GM18502 (cell line): ENCODE measurements around the gene PPP3CA.

Experiments used
- ATAC-seq: cut with Tn5 transposase; IDR thresholded peaks from one replicate; pipeline ENCODE4 v1.9.1; 2021; ENCODE audit warnings: mild to moderate bottlenecking; ENCODE audit not compliant: unreplicated experiment, poor library complexity

PPP3CA gene

DNA sequence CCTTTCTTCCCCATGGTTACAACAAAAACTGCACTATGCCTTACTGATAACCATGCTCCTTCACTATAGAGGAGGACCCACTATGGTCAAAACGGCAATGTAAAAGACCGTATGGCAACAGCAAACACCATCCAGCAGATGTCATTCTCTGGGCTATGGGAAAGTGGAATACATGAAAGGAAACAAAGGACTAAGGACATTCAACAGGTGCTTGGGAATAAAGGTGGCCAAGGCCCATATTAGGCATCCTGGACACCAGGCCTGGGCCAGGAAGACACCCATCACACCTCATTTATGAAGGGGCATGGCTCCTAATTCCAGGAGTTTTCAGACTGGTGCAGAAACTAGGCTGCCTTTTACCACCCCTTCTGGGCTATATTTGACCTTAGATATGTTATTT is 268.4 kb downstream of the PPP3CA start:
- no peak for ATAC-seq

DNA sequence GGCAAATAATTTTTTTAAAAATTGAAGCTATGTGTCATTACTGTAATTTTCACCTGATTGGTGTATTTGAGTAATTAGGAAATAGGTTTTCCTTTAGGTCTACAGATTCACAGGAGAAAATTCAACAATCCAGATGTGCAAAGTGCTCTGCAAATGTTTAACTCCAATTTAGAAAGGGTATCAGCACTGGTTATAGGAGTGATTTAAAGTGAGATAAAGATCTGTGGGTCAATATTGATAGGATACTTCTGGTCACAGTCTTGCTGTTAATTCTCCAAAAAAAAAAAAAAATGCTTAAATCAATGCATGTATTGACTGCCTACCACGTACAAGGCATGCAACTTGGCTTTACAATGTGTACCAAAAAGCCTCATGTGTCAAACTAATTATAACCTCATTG is 271.3 kb downstream of the PPP3CA start:
- no peak for ATAC-seq

DNA sequence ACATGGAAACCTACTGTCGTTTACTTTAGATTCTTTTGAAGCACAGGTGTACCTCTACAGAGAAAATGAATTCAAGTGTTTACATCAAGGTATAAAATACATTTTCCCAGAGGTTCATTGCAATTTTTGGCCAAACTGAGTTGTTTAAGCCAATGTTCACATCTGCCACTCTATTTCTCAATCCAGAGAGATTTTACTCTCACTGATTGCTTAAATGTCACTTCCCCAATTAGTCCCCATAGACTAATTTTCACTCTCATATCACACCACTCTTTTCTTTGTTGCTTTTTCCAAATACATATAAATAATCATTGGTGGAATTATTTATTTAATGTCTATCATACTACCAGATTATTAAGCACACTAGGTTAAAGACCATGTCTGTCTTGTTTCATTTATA is 271.8 kb downstream of the PPP3CA start:
- no peak for ATAC-seq

DNA sequence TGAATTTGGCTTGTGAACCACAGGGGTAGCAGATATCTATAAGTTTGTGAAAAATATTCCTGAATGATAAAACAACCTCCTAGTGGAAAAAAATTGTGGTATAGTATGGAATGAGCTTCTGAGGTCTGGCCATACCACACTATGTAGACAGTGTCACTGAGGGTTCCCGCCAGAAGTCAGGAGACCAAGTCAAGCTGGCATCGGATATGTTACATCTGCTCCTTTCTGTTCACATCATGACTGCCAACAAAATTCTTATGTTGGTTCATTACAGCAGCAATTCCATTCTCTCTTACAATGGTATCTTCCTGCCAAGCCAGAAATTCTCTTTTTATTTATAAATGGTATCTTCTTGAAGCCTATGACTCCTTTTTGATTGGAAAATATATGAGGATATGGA is 273.0 kb downstream of the PPP3CA start:
- no peak for ATAC-seq

DNA sequence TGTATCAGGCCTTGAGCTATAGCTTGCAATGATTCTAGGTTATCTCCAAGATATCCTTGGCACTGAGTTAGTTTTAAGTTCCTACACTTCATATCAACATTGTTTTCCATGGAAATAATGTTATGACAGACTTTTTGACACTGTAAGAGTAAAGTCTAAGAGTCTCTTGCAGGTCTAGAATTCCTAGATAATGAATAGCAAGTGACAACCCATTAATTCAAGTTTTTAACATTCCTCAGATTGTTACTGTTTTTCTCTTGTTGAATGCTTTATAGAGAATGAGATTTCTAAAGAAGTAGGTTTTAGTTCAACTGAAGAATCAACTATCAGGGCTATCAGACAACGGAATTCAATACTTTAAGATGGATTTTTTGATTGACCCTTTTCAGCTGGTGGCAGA is 276.1 kb downstream of the PPP3CA start:
- no peak for ATAC-seq

DNA sequence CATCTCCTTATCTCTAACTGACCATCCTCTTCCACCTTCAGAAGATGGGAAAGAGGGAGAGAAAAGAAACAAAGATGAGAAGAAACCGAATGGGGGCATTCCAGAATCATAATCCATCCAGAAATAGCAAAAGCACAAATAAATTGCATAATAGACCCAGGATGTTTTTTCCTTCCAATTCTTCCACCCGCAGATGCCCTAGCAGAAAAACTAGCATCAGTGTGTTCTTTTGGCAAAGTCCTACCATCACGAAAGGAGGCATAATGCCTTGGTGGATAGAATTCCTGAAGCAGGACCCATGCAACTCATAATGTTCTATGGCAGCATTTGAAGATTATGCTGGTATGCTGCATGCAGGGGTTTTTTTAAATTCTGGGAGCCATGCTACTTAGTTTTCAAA is 279.2 kb downstream of the PPP3CA start:
- no peak for ATAC-seq

DNA sequence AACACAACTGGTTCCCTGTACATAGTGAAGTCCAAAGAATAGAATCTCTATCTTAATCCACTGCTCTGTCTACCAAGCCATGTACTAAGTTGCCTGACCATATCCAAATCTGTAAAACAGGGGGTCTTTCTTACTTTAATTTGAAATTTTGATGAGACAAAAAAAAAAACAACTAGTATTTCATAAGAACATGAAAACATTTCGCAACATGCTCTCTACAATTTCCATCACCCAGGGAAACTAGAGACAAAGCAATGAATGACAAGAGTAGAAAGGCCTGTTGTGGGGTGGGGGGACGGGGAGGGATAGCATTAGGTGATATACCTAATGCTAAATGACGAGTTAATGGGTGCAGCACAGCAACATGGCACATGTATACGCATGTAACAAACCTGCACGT is 279.9 kb downstream of the PPP3CA start:
- no peak for ATAC-seq

DNA sequence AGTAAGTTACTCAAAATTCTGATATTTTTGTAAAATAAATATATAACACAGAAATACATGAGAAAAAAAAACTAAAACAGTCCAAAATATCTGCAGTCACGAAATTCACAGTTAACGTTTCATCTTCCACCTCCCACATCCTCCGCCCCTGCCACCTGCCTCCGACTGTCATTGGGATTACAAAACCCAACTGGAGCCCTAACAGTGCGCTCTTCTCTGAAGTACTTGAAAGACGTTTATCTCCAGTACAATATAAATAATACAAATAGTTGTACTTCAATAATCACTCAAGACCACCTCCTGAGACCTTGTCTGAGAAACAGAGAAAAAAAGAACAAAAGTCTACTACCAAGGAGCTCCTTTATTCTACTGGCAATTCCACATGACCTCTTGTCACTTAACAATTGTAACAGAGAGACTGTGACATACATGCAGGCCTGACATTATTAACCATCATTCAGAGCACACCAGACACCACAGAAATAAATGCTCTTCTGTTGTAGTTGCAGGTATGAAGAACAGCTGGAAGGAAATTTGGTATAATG is 280.6 kb downstream of the PPP3CA start:
- no peak for ATAC-seq

DNA sequence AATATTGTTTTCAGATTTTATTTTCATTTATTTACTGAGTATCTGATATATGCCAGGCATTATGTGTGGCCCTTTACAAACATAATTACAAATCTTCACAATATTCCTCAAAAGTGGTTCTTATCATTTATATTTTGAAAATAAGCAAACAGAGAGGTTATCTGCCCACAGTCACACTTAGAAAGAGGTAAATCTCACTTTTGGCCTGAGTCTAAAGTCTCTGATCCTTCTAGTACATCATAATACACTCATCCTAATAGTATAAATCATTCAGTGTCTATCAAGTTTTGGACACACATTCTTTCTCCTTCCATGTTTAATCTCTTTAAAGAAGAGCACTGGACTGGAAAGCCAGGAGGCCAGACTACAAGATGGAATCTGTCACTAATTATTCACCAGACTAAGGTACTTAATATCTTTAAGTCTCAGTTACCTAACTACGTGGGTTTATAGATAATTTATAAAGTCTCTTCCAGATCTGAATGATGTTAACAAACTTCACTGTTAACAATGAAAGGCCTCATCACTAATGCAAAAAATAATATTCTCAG is 281.3 kb downstream of the PPP3CA start:
- no peak for ATAC-seq

DNA sequence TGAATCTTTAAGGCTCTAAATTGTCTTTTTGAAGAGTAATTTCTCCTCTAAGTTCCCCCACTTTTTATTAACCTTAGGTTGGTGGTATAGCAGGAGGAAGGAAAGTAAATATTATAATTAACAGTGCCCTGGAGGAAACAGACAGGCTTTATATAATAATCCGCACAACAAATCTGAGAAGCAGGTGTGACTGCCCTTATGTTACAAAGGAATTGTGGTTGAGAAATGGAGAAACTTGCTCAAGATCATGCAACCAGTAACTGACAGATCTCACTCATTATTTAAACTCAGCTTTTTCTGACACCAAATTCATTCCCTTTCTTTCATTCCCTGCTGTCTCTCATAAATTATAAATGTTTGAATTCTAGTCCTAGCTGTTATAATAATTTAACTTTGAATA is 282.0 kb downstream of the PPP3CA start:
- no peak for ATAC-seq

DNA sequence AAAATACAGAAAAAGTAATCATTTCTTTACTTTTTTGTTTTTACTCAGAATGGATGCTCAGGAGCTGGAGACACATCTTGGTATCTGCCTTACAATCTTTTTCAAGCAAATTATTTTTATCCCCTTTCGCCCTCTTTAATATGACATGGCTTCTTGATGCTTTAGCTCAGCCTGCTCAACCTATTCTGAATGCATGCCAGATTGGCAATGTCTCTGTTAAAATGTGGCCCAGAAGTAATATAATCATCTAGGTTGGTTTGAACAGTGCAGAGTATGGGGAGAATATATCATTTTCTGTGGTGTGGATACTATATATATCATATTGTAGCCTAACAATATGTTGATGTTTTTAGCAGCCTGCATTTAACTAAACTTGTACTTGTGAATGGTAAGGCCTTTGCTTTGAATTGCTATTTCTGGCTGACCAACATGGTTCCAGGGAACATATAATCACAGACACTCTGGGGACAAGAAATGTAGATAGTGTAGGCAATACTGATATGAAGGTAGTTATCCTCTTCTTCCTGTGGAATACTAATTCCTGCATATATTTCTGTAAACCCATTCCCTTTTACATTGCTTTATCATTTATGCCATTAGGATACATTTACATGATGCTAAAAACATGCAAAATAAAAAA is 282.7 kb downstream of the PPP3CA start:
- ATAC-seq, result no peak

DNA sequence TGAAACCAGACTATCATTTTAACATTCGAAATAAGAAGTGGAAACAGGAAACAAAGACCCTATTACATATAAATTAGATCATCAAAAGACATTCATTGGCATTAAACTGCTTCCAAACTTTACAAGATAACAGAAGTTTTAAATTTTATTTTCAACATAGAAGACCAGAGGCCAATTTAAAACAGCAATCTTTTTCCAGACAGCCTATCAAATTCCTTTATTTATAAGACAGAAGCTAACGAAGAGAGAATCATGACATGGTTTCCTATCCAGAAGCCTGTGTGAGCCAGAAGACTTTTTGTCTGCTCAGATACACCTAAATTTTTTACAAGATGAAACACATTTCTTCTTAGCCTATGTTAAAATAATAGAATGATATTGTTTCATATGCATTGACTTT is 291.9 kb downstream of the PPP3CA start:
- no peak for ATAC-seq

DNA sequence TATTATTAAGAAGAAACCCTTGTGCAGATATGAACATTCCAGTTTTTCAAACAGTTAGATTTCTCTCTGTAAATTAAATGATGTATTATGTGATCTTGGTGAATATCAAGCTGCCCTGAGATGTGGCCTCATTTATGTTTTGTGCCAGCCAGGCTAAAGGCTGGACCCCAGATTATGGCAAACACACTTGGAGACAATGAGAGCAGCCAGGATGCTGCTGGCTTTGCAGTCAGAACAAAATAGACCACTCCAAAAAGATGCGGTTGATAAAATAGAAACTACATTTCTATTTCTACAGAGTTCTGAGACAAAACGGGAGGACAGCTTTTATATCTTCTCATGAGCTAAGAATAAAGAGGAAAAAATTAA is 296.5 kb downstream of the PPP3CA start:
- ATAC-seq, result no peak

DNA sequence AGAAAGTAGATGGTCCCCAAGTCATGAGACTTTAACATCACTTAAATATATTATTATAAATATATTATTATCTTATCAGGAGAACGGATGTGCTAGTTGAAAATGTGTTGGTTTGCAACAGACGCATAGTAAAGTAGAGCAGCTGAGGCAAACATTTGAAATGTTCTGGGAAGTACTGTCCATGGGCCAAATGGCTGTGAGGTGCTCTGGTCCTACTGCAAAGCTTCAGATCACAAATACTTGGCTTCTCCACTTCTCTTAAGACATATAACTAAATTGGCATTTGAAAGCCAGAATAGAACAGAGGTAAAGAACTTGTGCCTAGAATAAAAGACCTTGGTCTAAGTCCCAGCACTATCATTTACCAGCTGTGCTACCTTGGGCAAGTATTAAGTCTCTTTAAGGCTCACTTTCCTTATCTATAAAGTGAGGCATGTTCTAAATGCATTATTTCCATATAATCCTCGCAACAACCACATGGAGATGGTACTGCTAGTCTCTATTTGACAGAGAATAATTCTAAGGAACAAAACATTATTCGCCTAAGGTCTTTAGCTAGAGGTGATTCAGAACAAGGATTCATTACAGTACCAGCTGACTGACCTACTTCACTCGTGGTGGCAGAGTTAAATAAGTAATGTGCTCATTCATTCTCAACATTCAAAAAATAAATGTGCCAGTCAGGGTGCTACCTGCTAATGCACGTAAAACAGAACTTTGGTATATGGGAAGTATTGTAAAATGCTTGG is 297.1 kb downstream of the PPP3CA start:
- no peak for ATAC-seq

DNA sequence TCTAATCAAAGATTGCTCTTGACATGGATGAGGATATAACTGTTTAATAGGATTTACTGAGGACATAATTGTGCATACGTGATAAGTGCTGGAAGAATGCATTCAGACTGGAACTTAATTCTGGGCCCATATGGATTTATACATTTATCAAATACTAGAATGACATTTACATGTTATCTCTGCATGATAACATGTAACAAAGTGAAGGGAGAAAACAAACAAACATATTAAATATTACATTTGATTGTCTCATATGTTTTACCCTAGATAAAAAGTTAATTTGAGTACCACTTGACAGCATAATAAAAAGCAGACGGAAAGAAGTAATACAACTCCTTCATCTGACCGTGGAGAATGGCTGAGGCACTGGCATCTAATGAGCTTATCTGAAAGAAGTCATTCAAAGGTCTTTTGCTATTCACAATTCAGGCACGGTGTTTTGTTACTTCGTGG is 297.8 kb downstream of the PPP3CA start:
- ATAC-seq, result no peak

DNA sequence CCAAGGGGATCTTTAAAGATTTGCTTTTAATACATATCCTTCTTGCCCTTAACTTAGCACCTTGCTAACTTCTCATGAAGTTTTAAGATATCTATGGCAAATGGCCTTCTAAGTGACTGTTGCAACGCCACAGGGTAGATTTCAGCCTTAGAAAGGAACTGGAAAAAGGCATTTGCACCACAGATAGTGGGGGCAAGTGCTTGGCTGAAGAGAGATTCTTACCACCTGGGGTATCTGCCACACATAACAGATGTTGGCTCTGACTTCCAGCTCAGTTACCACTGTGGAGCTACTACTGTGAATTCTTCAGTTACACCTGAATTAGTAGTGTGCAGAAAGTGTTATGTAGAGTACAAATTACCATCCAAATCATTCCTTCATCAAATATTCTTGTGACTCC is 302.6 kb downstream of the PPP3CA start:
- ATAC-seq, result no peak

DNA sequence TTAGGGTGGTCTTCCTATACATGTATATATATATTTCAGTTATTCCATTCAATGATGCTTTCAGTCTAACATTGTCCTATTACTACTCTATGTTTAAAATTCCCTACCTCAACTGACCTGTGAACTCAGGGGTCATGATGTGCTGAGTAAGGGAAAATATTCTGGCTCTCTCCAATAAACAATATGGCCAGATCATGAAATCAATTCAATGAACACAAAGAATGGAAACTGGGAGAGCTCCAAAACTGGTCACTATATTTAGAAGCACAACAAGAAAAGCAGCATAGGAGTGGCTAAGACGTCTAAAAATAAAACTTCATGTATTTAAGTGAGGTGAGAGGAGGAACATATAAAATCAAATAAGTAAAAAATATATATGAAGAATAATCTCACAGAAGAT is 304.5 kb downstream of the PPP3CA start:
- no peak for ATAC-seq

DNA sequence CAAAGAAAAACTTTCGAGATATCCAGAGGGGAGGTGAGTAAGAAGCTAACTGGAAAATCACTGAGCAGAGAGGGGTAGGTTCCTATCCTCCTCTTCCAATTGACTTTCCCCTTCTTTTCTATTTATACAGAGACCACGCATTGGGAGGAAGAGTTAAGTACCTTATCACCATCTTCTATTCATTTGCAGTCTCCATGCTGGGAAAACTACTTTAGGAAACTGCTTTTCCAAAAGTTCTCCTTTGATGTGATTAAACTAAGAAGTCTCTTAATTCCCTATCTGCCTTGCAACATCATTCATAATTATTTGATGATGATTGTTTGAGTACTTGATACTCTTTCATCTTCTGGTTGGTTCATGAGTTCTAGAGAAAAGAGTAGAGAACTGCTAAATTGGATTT is 306.6 kb downstream of the PPP3CA start:
- no peak for ATAC-seq

DNA sequence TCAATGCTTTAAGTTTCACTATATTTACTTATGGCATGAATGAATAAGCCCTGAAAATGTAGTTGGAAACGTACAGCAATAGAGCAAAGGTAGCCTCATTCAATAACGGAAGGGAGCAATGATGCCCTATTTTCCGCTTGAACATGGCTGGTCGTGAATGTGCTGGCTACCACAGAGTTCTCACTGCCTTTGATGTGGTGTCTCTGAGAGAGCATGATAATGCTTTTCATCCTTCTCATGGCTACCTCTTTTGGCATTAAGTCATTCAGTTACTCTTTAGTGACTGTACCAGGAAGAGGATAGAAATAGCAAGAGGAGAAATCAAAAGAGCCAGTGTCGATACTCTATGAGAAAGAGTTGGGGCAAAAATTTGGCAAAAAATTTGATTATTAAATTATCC is 308.0 kb downstream of the PPP3CA start:
- no peak for ATAC-seq

DNA sequence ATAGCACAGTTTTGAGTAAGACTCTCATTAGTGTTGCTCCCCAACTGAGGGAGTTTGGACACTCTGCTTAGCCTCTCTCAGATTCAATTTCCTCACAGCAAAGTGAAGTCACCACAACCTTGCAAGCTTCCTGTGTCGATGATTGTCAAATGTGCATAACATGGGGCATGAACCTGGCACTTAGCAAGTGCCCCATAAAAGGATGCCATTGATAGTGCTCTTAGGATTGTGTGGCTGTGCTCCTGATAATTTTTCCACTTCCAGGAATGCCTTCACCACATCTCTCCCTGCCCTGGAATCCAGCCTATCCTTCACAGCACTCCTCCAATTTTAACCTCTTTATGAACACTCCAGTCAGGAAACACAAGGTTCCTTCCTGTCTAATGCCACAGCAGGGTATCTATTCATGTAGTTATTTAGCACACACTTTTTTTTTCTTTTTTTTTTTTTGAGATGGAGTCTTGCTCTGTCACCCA is 309.4 kb downstream of the PPP3CA start:
- ATAC-seq, result peak; percentile 73

DNA sequence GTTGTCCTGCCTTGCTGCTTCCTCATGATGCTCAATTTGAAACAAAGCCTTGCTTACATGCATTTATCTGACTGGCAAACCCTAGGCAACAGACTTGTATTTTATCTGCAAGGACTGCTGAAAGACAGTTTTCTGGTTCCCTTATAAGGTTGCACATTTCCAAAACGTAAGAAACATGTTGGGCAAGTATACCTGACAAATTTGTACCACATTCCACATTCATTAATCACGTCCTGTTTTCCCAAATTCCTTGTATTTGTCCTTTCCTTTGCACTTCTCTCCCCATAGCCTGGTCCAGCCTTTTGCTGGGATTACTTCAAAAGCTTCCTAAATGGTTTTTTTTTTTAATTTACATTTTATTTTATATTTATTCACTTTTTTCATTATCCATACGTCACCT is 310.1 kb downstream of the PPP3CA start:
- no peak for ATAC-seq

DNA sequence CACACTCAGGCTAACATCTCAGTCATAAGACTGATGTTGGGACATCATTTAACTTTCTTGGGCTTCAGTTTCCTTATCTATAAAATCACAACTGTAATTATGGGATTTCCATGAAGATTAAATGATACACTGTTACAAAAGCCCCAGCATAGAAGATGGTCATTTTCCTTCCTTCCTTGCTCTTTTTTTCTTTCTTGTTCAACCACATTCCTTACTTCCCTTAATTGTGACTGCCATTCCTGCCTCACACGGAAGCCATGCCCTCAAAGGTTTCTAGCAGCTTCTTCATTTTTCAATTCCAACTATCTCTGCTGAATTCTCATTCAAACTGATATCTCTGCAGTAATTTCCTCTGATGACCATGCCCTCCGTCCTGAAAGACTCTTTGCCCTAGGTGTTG is 311.8 kb downstream of the PPP3CA start:
- no peak for ATAC-seq
